Measurements from ENCODE around the gene STPG1.

STPG1 gene

GRCh38 chr1:24344090-24344742, 69.4 kb downstream of the STPG1 start:
- Mint-ChIP-seq H3K36me3 (ENCODE audit: low read depth) (no peaks in the 10 kb centered on the region), H3K4me3 (no peak overlapping the region), H3K27me3 (ENCODE audit: low read depth) (peaks cover 15% of the 10 kb centered on the region), H3K9me3 (no peaks in the 10 kb centered on the region), H3K27ac (no peak overlapping the region), H3K4me1 (ENCODE audit: low read depth) (no peaks in the 10 kb centered on the region)
- no peak for DNase-seq (ENCODE audit: low spot score)

DNA sequence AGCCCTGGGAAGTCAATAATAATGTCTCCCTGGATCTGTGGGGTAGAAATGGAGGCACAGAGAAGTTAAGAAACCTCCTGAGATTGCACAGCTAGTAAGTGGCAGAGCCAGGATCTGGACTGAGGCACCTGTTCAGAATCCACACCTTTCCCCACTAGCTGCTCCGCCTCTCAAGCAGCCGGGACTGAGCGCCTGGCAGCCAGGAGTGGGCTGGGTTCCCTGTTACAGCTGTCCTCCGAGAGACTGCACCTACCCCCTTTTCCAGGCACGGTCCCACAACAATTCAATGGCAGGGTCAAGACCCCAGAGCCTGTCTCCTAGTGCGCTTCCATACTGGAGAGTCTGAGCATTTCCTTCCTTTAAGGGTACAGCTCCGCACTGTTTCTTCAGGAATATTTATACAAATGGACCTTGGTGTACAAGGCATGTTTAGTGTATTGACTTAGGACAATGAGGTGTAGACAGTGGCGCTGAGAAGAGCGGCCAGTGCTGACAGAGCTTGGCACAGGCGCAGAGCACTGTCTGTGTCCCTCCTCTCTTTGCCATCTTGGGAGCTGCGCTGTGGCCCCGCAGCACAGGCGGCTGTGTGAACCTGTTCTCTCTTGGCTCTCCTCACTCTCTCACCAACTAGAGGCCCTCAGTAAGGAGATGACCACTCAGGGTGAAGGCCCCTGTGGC, 70.0 kb downstream of the STPG1 start:
- H3K36me3 Mint-ChIP-seq (ENCODE audit: low read depth) = no peaks in the 10 kb centered on the region
- H3K4me3 Mint-ChIP-seq = no peak overlapping the region
- H3K27me3 Mint-ChIP-seq (ENCODE audit: low read depth) = peaks cover 13% of the 10 kb centered on the region
- no peaks in the 10 kb centered on the region for H3K4me1 Mint-ChIP-seq (ENCODE audit: low read depth)
- no peaks in the 10 kb centered on the region for H3K9me3 Mint-ChIP-seq
- no peak for DNase-seq (ENCODE audit: low spot score)
- no peak overlapping the region for H3K27ac Mint-ChIP-seq

- no peaks in the 10 kb centered on the region for H3K9me3 Mint-ChIP-seq
- peaks cover 14% of the 10 kb centered on the region for H3K27me3 Mint-ChIP-seq (ENCODE audit: low read depth)
- no peak overlapping the region for H3K4me3 Mint-ChIP-seq
- DNase-seq (ENCODE audit: low spot score) = no peak
- H3K27ac Mint-ChIP-seq = no peak overlapping the region
- no peaks in the 10 kb centered on the region for H3K36me3 Mint-ChIP-seq (ENCODE audit: low read depth)
- no peaks in the 10 kb centered on the region for H3K4me1 Mint-ChIP-seq (ENCODE audit: low read depth)
These were observed 72.3 kb downstream of the STPG1 start for GRCh38 chr1:24341260-24341659.

- DNase-seq (ENCODE audit: low spot score) = no peak
- no peaks in the 10 kb centered on the region for H3K4me1 Mint-ChIP-seq (ENCODE audit: low read depth)
- peaks cover 11% of the 10 kb centered on the region for H3K27me3 Mint-ChIP-seq (ENCODE audit: low read depth)
- no peaks in the 10 kb centered on the region for H3K36me3 Mint-ChIP-seq (ENCODE audit: low read depth)
- no peaks in the 10 kb centered on the region for H3K9me3 Mint-ChIP-seq
- H3K27ac Mint-ChIP-seq = no peak overlapping the region
- no peak overlapping the region for H3K4me3 Mint-ChIP-seq
These were observed 72.8 kb downstream of the STPG1 start for GRCh38 chr1:24340770-24341169.

- H3K4me3 Mint-ChIP-seq = no peak overlapping the region
- H3K27me3 Mint-ChIP-seq (ENCODE audit: low read depth) = peaks cover 9% of the 10 kb centered on the region
- no peaks in the 10 kb centered on the region for H3K9me3 Mint-ChIP-seq
- H3K27ac Mint-ChIP-seq = no peak overlapping the region
- H3K4me1 Mint-ChIP-seq (ENCODE audit: low read depth) = no peaks in the 10 kb centered on the region
- DNase-seq (ENCODE audit: low spot score) = no peak
- no peaks in the 10 kb centered on the region for H3K36me3 Mint-ChIP-seq (ENCODE audit: low read depth)
These were observed 73.6 kb downstream of the STPG1 start for GRCh38 chr1:24339996-24340395.

DNA sequence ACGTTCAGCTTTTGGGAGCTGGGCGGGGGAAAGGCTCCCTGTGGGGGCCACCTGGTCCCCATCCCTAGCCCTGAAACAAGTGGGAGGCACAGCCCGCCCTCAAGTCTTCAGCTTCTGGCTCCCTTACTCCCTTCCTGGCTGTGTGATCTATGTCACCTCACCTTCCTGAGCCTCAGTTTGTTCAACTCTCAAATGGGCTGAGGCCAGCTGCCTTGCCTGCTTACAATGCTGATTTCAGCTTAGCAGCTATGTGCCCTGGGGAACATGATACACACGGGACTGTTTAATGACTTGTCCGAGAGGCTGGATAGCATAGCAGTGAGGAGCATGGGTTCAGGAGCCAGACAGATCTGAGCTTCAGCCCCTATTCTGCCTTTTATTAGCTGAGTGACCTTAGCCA, 75.1 kb downstream of the STPG1 start:
- no peak for DNase-seq (ENCODE audit: low spot score)
- Mint-ChIP-seq H3K27ac (no peak overlapping the region), H3K4me1 (ENCODE audit: low read depth) (no peaks in the 10 kb centered on the region), H3K36me3 (ENCODE audit: low read depth) (no peaks in the 10 kb centered on the region), H3K4me3 (no peak overlapping the region), H3K27me3 (ENCODE audit: low read depth) (peaks cover 14% of the 10 kb centered on the region), H3K9me3 (no peaks in the 10 kb centered on the region)

DNA sequence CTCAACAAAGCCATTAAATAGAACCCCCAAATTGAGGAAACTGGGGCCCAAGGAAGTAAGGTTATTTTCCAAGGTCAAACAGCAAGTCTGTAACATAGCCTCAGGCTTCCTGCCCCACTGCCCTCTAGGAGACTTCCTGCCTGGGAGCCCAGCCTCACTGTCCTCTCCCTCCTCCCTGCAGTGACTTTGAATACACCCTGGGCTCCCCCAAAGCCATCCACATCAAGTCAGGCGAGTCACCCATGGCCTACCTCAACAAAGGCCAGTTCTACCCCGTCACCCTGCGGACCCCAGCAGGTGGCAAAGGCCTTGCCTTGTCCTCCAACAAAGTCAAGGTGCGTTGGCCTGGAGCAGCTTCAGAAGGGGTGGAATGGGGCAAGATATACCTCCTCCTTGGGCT, 76.1 kb downstream of the STPG1 start:
- H3K4me1 Mint-ChIP-seq (ENCODE audit: low read depth) = no peaks in the 10 kb centered on the region
- H3K9me3 Mint-ChIP-seq = no peaks in the 10 kb centered on the region
- H3K4me3 Mint-ChIP-seq = no peak overlapping the region
- H3K27ac Mint-ChIP-seq = no peak overlapping the region
- no peak for DNase-seq (ENCODE audit: low spot score)
- H3K36me3 Mint-ChIP-seq (ENCODE audit: low read depth) = no peaks in the 10 kb centered on the region
- H3K27me3 Mint-ChIP-seq (ENCODE audit: low read depth) = peaks cover 20% of the 10 kb centered on the region

- Mint-ChIP-seq H3K4me3 (no peak overlapping the region), H3K4me1 (ENCODE audit: low read depth) (no peaks in the 10 kb centered on the region), H3K27me3 (ENCODE audit: low read depth) (peaks cover 33% of the 10 kb centered on the region), H3K27ac (no peak overlapping the region), H3K9me3 (no peaks in the 10 kb centered on the region), H3K36me3 (ENCODE audit: low read depth) (no peaks in the 10 kb centered on the region)
- DNase-seq (ENCODE audit: low spot score) = no peak
These were observed 77.5 kb downstream of the STPG1 start for GRCh38 chr1:24336075-24336474.

DNA sequence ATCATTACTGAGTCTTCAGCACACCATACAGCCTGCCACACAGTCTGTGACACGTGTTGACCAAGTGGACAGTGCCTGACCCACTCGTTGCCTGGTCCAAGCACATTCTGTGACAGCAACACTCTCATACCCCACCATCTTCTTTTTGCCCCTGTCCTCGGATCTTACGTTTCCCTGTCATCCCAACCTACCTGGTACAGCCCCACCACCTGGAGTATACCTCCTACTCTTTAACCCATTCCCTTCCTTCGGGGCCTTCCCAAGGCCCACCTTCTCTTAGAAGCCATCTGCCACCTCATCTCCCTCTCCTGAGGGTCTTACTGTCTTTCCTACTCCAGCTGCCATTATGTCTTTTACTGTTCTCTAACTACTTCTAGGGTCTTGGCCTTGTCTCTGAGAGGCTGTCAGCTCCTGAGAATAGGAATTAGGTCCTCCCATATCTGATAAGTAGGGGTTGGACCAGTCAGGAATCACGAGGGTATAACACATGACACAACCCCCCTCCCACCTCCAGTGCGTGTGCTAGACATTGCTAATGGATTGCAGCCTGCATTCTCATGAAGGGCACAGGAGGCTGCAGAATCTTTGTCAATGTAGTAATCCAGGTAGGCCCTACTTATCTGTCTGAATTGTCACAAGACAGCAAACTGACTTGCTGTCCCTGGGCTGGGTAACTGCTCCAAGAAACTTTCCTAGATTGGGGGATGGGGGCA, 81.5 kb downstream of the STPG1 start:
- no peak for DNase-seq (ENCODE audit: low spot score)
- H3K9me3 Mint-ChIP-seq = no peaks in the 10 kb centered on the region
- no peaks in the 10 kb centered on the region for H3K4me1 Mint-ChIP-seq (ENCODE audit: low read depth)
- H3K36me3 Mint-ChIP-seq (ENCODE audit: low read depth) = no peaks in the 10 kb centered on the region
- peaks cover 61% of the 10 kb centered on the region for H3K27me3 Mint-ChIP-seq (ENCODE audit: low read depth)
- H3K4me3 Mint-ChIP-seq = no peak overlapping the region
- H3K27ac Mint-ChIP-seq = no peak overlapping the region

DNA sequence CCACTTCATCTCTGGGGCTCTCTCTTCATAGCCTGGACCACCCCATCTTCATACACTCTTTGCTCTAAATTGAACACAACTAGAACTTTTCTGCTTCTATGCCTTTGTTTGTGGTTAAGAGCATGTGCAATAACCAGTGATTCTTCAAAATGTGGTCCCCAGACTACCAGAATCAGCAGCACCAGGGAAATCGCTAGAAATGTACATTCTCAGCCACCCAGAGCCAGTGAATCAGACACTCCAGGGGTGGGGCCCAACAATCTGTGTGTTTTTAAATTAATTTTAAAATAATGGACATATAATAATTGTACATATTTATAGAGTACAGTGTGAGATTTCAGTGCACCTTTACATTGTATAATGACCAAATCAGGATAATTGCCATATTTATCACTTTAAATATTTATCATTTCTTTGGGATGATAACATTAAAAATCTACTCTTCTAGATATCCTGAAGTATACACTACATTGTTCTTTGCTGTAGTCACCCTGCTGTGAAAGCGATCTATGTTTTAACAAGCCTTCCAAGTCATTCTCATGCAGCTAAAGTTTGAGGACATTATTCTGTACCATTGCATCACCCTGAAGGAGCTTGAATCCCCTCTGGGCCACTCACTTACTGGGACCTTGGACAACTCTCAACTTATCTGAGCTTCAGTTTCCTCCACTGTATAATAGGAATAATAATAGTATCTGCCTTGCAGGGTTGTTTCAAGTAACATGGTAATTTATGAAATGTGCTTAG, 83.6 kb downstream of the STPG1 start:
- H3K27me3 Mint-ChIP-seq (ENCODE audit: low read depth) = peaks cover 78% of the 10 kb centered on the region
- no peaks in the 10 kb centered on the region for H3K36me3 Mint-ChIP-seq (ENCODE audit: low read depth)
- H3K4me1 Mint-ChIP-seq (ENCODE audit: low read depth) = no peaks in the 10 kb centered on the region
- DNase-seq (ENCODE audit: low spot score) = no peak
- no peaks in the 10 kb centered on the region for H3K9me3 Mint-ChIP-seq
- H3K27ac Mint-ChIP-seq = no peak overlapping the region
- no peak overlapping the region for H3K4me3 Mint-ChIP-seq

- no peak overlapping the region for H3K27ac Mint-ChIP-seq
- no peaks in the 10 kb centered on the region for H3K4me1 Mint-ChIP-seq (ENCODE audit: low read depth)
- H3K4me3 Mint-ChIP-seq = no peak overlapping the region
- H3K27me3 Mint-ChIP-seq (ENCODE audit: low read depth) = peaks cover 84% of the 10 kb centered on the region
- DNase-seq (ENCODE audit: low spot score) = no peak
- H3K36me3 Mint-ChIP-seq (ENCODE audit: low read depth) = no peaks in the 10 kb centered on the region
- H3K9me3 Mint-ChIP-seq = no peaks in the 10 kb centered on the region
These were observed 84.3 kb downstream of the STPG1 start for GRCh38 chr1:24329331-24329730.

- peaks cover 2% of the 10 kb centered on the region for H3K4me1 Mint-ChIP-seq (ENCODE audit: low read depth)
- no peak overlapping the region for H3K4me3 Mint-ChIP-seq
These were observed 85.7 kb downstream of the STPG1 start for GRCh38 chr1:24327891-24328290.

GRCh38 chr1:24327486-24327885, 86.1 kb downstream of the STPG1 start:
- H3K4me3 Mint-ChIP-seq = no peak overlapping the region
- no peaks in the 10 kb centered on the region for H3K9me3 Mint-ChIP-seq
- H3K36me3 Mint-ChIP-seq (ENCODE audit: low read depth) = no peaks in the 10 kb centered on the region
- peaks cover 4% of the 10 kb centered on the region for H3K4me1 Mint-ChIP-seq (ENCODE audit: low read depth)
- H3K27me3 Mint-ChIP-seq (ENCODE audit: low read depth) = peaks cover 90% of the 10 kb centered on the region
- no peak for DNase-seq (ENCODE audit: low spot score)
- H3K27ac Mint-ChIP-seq = no peak overlapping the region

More at GRCh38 chr1:24327891-24328290, 85.7 kb downstream of the STPG1 start:
- no peaks in the 10 kb centered on the region for H3K9me3 Mint-ChIP-seq
- H3K27me3 Mint-ChIP-seq (ENCODE audit: low read depth) = peaks cover 89% of the 10 kb centered on the region
- no peaks in the 10 kb centered on the region for H3K36me3 Mint-ChIP-seq (ENCODE audit: low read depth)
- H3K27ac Mint-ChIP-seq = no peak overlapping the region
- DNase-seq (ENCODE audit: low spot score) = no peak
